ENCODE results near the gene ZCWPW1. TPM values are rescaled to one million over a fixed set of nuclear protein-coding genes. Genes with fewer than 3 reads are reported as not detected.

The ZCWPW1 gene
- total RNA-seq, 2 donors from 2014 or later = 5.5 to 34.6 TPM

- TF ChIP-seq CTCF (IDR thresholded peaks at IDR 0.05) (no peak), POLR2AphosphoS5 (IDR thresholded peaks at IDR 0.05) (no peak), POLR2A (IDR thresholded peaks at IDR 0.05) (no peak)
- no peaks in the 10 kb centered on the region for H3K27me3 ChIP-seq (replicated peaks; ENCODE audit: insufficient read depth)
- H3K36me3 ChIP-seq = peaks cover 2 to 26% of the 10 kb centered on the region in 2 donors
- H3K4me1 ChIP-seq (replicated peaks) = no peaks in the 10 kb centered on the region
- intact Hi-C loops (cut with DNase I) = no loop called here
- DNase-seq (ENCODE audit: low spot score) = no peak
- H3K9me3 ChIP-seq = no peaks in the 10 kb centered on the region
- no peak overlapping the region for H3K4me3 ChIP-seq
- no peak overlapping the region for H3K27ac ChIP-seq
These were observed 65.4 kb downstream of the ZCWPW1 start for GRCh38 chr7:100363098-100363497.

GRCh38 chr7:100360135-100360854, 68.2 kb downstream of the ZCWPW1 start:
- H3K36me3 ChIP-seq = peaks cover 2 to 26% of the 10 kb centered on the region in 2 donors

GRCh38 chr7:100358857-100359212, 69.7 kb downstream of the ZCWPW1 start:
- no peak overlapping the region for H3K4me3 ChIP-seq
- 98% methylated on average over 8 of the region's 8 CpGs for WGBS
- H3K36me3 ChIP-seq = peaks cover 2 to 26% of the 10 kb centered on the region in 2 donors
- no peak overlapping the region for H3K27ac ChIP-seq
- TF ChIP-seq POLR2AphosphoS5 (IDR thresholded peaks at IDR 0.05) (no peak), POLR2A (IDR thresholded peaks at IDR 0.05) (no peak), CTCF (IDR thresholded peaks at IDR 0.05) (no peak)
- H3K9me3 ChIP-seq = no peaks in the 10 kb centered on the region
- no peaks in the 10 kb centered on the region for H3K27me3 ChIP-seq (replicated peaks; ENCODE audit: insufficient read depth)
- DNase-seq (ENCODE audit: low spot score) = no peak
- no peaks in the 10 kb centered on the region for H3K4me1 ChIP-seq (replicated peaks)
- intact Hi-C loops (cut with DNase I) = no loop called here

More at GRCh38 chr7:100360135-100360854, 68.2 kb downstream of the ZCWPW1 start:
- Histone ChIP-seq H3K27me3 (replicated peaks; ENCODE audit: insufficient read depth) (no peaks in the 10 kb centered on the region), H3K9me3 (no peaks in the 10 kb centered on the region), H3K4me3 (no peak overlapping the region), H3K27ac (no peak overlapping the region), H3K4me1 (replicated peaks) (no peaks in the 10 kb centered on the region)
- no peak for DNase-seq (ENCODE audit: low spot score)
- 87% methylated on average over 3 of the region's 3 CpGs for WGBS
- intact Hi-C loops (cut with DNase I) = no loop called here
- TF ChIP-seq POLR2A (IDR thresholded peaks at IDR 0.05) = no peak
- TF ChIP-seq CTCF (IDR thresholded peaks at IDR 0.05) = no peak
- no peak for TF ChIP-seq POLR2AphosphoS5 (IDR thresholded peaks at IDR 0.05)

GRCh38 chr7:100358027-100358856, 70.3 kb downstream of the ZCWPW1 start, which contains the start of gene PILRB:
Gene PILRB, plus strand, starts transcription at chr7:100358117. Its CDS starts 186 bp downstream, at chr7:100358303.
- Histone ChIP-seq H3K36me3 (peaks cover 2 to 26% of the 10 kb centered on the region in 2 donors), H3K4me3 (no peak within 1 kb of the TSS), H3K4me1 (replicated peaks) (no peaks in the 10 kb centered on the region), H3K9me3 (no peaks in the 10 kb centered on the region), H3K27ac (no peak within 1 kb of the TSS), H3K27me3 (replicated peaks; ENCODE audit: insufficient read depth) (no peaks in the 10 kb centered on the region)
- TF ChIP-seq POLR2A (IDR thresholded peaks at IDR 0.05) (no peak), POLR2AphosphoS5 (IDR thresholded peaks at IDR 0.05) (no peak), CTCF (IDR thresholded peaks at IDR 0.05) (no peak)
- DNase-seq (ENCODE audit: low spot score) = no peak
- WGBS = 67% methylated on average over 11 of the region's 11 CpGs
- intact Hi-C loops (cut with DNase I) = no loop called here

Measured in prostate gland (tissue), 2 donors.